Endothelial cell of umbilical vein (primary cell): Measurements from ENCODE around the gene RNASE8. TPM values are rescaled to one million over a fixed set of nuclear protein-coding genes. Genes with fewer than 3 reads are reported as not detected.

Experiments
- BruUV-seq: library from RNA; stranded (reverse); fragments of 400-500 nt; replicated peaks from 2 replicates; lab custom pipeline; 2021; lab: Mats Ljungman, UMichigan
- CTCF ChIA-PET: fragments of 300-600, 350-600 bp; sonication (Branson Sonifier 250); formaldehyde crosslinking; loops from one replicate; lab custom pipeline; 2021; ENCODE audit warnings: antibody characterized with exemption, inconsistent platforms; lab: Charles Lee
- POLR2A ChIA-PET: fragments of 300-600, 350-600 bp; sonication (Branson Sonifier 250); formaldehyde crosslinking; loops from one replicate; lab custom pipeline; 2021; ENCODE audit warnings: antibody characterized with exemption, inconsistent platforms; lab: Charles Lee
- DNase-seq: peaks from one replicate; pipeline ENCODE4 v3.0.0-alpha.2; 2011; ENCODE audit warnings: low read depth, low spot score
- FAIRE-seq: peaks from 2 replicates; lab custom pipeline; 2011; peaks lifted over from hg19 to GRCh38; lab: Jason Lieb, UNC
- H2AFZ ChIP-seq: 2 replicates; pipeline ENCODE4 v1.6.0; 2012; ENCODE audit warnings: low read depth, low read length, control low read depth, inconsistent platforms
- H3K27ac ChIP-seq: 2 replicates; pipeline ENCODE4 v1.5.1; 2011; ENCODE audit warnings: low read depth, mild to moderate bottlenecking, control low read depth, low read length, moderate library complexity; ENCODE audit not compliant: insufficient read depth
- H3K27me3 ChIP-seq, 2 experiments: 2 replicates each; pipeline versions ENCODE4 v1.6.0 to v1.6.1; 2011; ENCODE audit warnings: low read length in 2 of 2, mixed read lengths in 1 of 2; ENCODE audit not compliant: control insufficient read depth in 2 of 2, insufficient read depth in 2 of 2
- H3K36me3 ChIP-seq, 2 experiments: 2 replicates in 1 of 2; 3 replicates in 1 of 2; pipeline ENCODE4 v1.5.1; 2011; ENCODE audit warnings: low read length in 2 of 2, mild to moderate bottlenecking in 1 of 2, moderate library complexity in 1 of 2; ENCODE audit not compliant: control insufficient read depth in 2 of 2, insufficient read depth in 2 of 2; ENCODE audit errors: extremely low read depth in 1 of 2
- H3K4me1 ChIP-seq: 3 replicates; pipeline ENCODE4 v1.5.1; 2011; ENCODE audit warnings: mild to moderate bottlenecking, low read length; ENCODE audit not compliant: control insufficient read depth, insufficient read depth; ENCODE audit errors: extremely low read depth
- H3K4me2 ChIP-seq: 2 replicates; pipeline ENCODE4 v1.6.1; 2011; ENCODE audit warnings: low read length, control low read depth, mixed read lengths; ENCODE audit not compliant: insufficient read depth
- H3K4me3 ChIP-seq, 3 experiments: fragments of 200-600 bp in 1 of 3; sonication (generic), shearing (Covaris generic) in 1 of 3; replicated peaks in 1 of 3; 2 replicates each; pipeline ENCODE4 v1.5.1; 2011 to 2016; ENCODE audit warnings: control low read depth in 3 of 3, low read length in 3 of 3, mild to moderate bottlenecking in 2 of 3, inconsistent platforms in 1 of 3, low read depth in 1 of 3, moderate library complexity in 1 of 3; ENCODE audit not compliant: insufficient read depth in 1 of 3
- H3K79me2 ChIP-seq: 2 replicates; pipeline ENCODE4 v1.6.0; 2012; ENCODE audit warnings: low read length, inconsistent platforms; ENCODE audit not compliant: control insufficient read depth, insufficient read depth
- H3K9ac ChIP-seq: replicated peaks from 2 replicates; pipeline ENCODE3; 2011; ENCODE audit warnings: low read length, control low read depth; ENCODE audit not compliant: insufficient read depth; ENCODE audit errors: extremely low read depth
- H3K9me1 ChIP-seq: replicated peaks from 3 replicates; pipeline ENCODE4 v1.6.0; 2011; ENCODE audit warnings: mild to moderate bottlenecking, low read length; ENCODE audit not compliant: control insufficient read depth, insufficient read depth; ENCODE audit errors: extremely low read depth
- H3K9me3 ChIP-seq: replicated peaks from 2 replicates; pipeline ENCODE4 v1.5.1; 2012; ENCODE audit warnings: low read length, inconsistent platforms; ENCODE audit not compliant: control insufficient read depth, insufficient read depth
- H4K20me1 ChIP-seq: replicated peaks from 2 replicates; pipeline ENCODE3; 2011; ENCODE audit warnings: mild to moderate bottlenecking, low read length; ENCODE audit not compliant: control insufficient read depth, insufficient read depth; ENCODE audit errors: extremely low read depth
- EZH2 ChIP-seq: IDR thresholded peaks from 2 replicates; pipeline ENCODE4 v1.6.1; 2012; ENCODE audit warnings: borderline replicate concordance, low read depth, mild to moderate bottlenecking, moderate library complexity, low read length, inconsistent platforms; ENCODE audit not compliant: severe bottlenecking
- FOS ChIP-seq: IDR thresholded peaks from 2 replicates; pipeline ENCODE4 v1.6.1; 2011; ENCODE audit warnings: mild to moderate bottlenecking, low read length, moderate library complexity, borderline replicate concordance; ENCODE audit not compliant: insufficient read depth
- GATA2 ChIP-seq: IDR thresholded peaks from 2 replicates; pipeline ENCODE4 v1.7.0; 2011; ENCODE audit warnings: low read depth, mild to moderate bottlenecking, moderate library complexity, mixed read lengths, low read length; ENCODE audit not compliant: insufficient read length, insufficient read depth
- JUN ChIP-seq: IDR thresholded peaks from 2 replicates; pipeline ENCODE4 v1.6.1; 2011; ENCODE audit warnings: borderline replicate concordance, low read depth; ENCODE audit not compliant: insufficient read length, insufficient read depth
- MYC ChIP-seq: IDR thresholded peaks from one replicate; pipeline ENCODE4 v1.6.1; 2011; ENCODE audit warnings: mild to moderate bottlenecking, low read depth, low read length
- POLR2A ChIP-seq: IDR thresholded peaks from 2 replicates; pipeline ENCODE4 v1.6.1; 2012; ENCODE audit warnings: low read depth, mild to moderate bottlenecking, control low read depth, low read length
- POLR2AphosphoS5 ChIP-seq: IDR thresholded peaks from 2 replicates; pipeline ENCODE4 v1.6.1; 2012; ENCODE audit warnings: low read depth, mild to moderate bottlenecking, control low read depth, low read length, moderate library complexity; ENCODE audit not compliant: insufficient read depth
- dilution Hi-C: fragments of 300-500 bp; cut with MboI; formaldehyde crosslinking; loops from one replicate; pipeline ENCODE4 v1.15.0; 2019; ENCODE audit warnings: low sequenced_read_pairs; ENCODE audit not compliant: extremely low pct_ligation_motif_present
- intact Hi-C: fragments of 100-400 bp; cut with micrococcal nuclease; formaldehyde crosslinking; loops from one replicate; pipeline ENCODE4 v1.10.0; 2022
- polyA plus RNA-seq, 4 experiments: library from polyadenylated mRNA; depleted of rRNA in 3 of 4; stranded (reverse) in 3 of 4; unstranded in 1 of 4; fragments of >200 nt; gene quantifications; 2 replicates each; pipeline versions ENCODE4 v1.2.1 to v1.2.3, GENCODE V29; 2011 to 2012; ENCODE audit warnings: missing spikeins in 1 of 4
- total RNA-seq: library from RNA; stranded (reverse); gene quantifications from 2 replicates; pipeline ENCODE4 v1.2.3, GENCODE V29; 2021
- TF ChIP-seq, protein P1 (sequence below): IDR thresholded peaks from 2 replicates; pipeline ENCODE4 v1.6.1; 2011; ENCODE audit not compliant: insufficient read depth, insufficient read length
- TF ChIP-seq, protein P2 (sequence below), 2 donors: IDR thresholded peaks; 1 replicate in 1 of 2; 2 replicates in 1 of 2; pipeline ENCODE4 v1.5.1; 2011; ENCODE audit warnings: low read length in 2 of 2, mild to moderate bottlenecking in 2 of 2, moderate library complexity in 2 of 2, control low read depth in 1 of 2, inconsistent platforms in 1 of 2, low read depth in 1 of 2; ENCODE audit not compliant: insufficient read depth in 1 of 2; ENCODE audit errors: extremely low read depth in 1 of 2

RNASE8 gene
- total and polyA plus RNA-seq, 2 donors (not counting 3 experiments of a cell fraction or from before 2014, with no cell fraction given): not detected

DNA sequence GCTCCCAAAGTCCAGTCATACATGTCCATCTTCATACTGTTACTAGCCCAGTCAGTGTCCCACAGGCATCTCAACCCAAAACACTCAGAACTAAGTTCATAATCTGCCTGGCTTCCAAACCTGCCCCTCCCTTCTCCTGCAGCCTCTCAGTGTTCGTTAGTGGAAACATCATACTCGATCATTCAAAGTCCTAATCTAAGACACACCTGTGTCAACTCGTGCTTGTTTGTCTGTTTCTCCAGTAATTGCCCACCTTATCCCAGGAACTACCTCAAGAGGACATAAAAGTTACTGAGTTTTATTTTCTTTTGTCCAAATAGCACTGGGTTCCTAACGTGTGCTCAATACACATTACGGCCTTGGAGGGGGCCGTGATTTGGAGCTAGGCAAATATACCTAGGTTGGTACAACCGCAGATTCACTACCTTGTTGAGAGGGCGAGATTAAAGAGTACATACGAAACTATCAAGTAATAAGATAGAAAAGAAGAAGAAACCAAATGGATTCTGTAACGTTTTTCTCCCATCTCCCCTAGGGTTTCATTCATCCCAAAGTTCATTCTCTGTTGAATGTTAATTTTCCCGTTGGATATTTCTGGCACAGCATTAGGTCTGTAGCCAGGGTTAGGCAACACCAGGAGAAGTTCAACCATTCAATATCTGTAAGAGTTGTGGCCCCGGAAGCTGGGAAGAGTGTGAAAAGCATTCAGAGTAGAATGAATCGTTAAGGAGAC is 3.2 kb downstream of the RNASE8 start:
- Histone ChIP-seq H3K9ac (no peak overlapping the region), H3K27me3 (peaks cover 15 to 26% of the 10 kb centered on the region in 2 experiments), H3K4me3 (no peak overlapping the region), H3K79me2 (no peaks in the 10 kb centered on the region), H3K4me1 (no peaks in the 10 kb centered on the region), H3K36me3 (no peaks in the 10 kb centered on the region), H4K20me1 (no peaks in the 10 kb centered on the region), H3K4me2 (no peak overlapping the region), H3K9me3 (no peaks in the 10 kb centered on the region), H3K9me1 (no peaks in the 10 kb centered on the region), H2AFZ (no peak overlapping the region), H3K27ac (no peak overlapping the region)
- BruUV-seq: no TSS peak
- FAIRE-seq (no peak), DNase-seq (no peak)
- POLR2A ChIA-PET: interaction anchor here (0.6 kb wide), 1 partner anchor 155 kb away, joined by 3 read pairs; no protein-coding TSS in a partner anchor
- no peak for TF ChIP-seq POLR2AphosphoS5
- TF ChIP-seq, protein P1, sequence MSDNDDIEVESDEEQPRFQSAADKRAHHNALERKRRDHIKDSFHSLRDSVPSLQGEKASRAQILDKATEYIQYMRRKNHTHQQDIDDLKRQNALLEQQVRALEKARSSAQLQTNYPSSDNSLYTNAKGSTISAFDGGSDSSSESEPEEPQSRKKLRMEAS: no peak
- TF ChIP-seq POLR2A: no peak
- TF ChIP-seq GATA2: no peak
- TF ChIP-seq JUN: no peak
- TF ChIP-seq FOS: no peak
- no peak for TF ChIP-seq EZH2
- TF ChIP-seq, protein P2, sequence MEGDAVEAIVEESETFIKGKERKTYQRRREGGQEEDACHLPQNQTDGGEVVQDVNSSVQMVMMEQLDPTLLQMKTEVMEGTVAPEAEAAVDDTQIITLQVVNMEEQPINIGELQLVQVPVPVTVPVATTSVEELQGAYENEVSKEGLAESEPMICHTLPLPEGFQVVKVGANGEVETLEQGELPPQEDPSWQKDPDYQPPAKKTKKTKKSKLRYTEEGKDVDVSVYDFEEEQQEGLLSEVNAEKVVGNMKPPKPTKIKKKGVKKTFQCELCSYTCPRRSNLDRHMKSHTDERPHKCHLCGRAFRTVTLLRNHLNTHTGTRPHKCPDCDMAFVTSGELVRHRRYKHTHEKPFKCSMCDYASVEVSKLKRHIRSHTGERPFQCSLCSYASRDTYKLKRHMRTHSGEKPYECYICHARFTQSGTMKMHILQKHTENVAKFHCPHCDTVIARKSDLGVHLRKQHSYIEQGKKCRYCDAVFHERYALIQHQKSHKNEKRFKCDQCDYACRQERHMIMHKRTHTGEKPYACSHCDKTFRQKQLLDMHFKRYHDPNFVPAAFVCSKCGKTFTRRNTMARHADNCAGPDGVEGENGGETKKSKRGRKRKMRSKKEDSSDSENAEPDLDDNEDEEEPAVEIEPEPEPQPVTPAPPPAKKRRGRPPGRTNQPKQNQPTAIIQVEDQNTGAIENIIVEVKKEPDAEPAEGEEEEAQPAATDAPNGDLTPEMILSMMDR (IDR thresholded peaks at IDR 0.05; ENCODE audit: extremely low read depth in 1 of 2, insufficient read depth in 1 of 2, low read depth in 1 of 2, low read length in 2 of 2): no peak
- TF ChIP-seq MYC: no peak
- CTCF ChIA-PET: interaction anchor here (1.3 to 1.5 kb wide), 2 partner anchors 44 to 46 kb away, joined by 3 to 4 read pairs; no protein-coding TSS in a partner anchor
- intact Hi-C loops: no loop called here
- dilution Hi-C loops: no loop called here
